MM.1S (cell line): Measurements from ENCODE around the gene KLHL42.

Experiments used
- CTCF ChIP-seq: fragments of 300-600 bp; sonication (generic); IDR thresholded peaks from 2 replicates; pipeline ENCODE4 v1.5.1; 2016; ENCODE audit warnings: antibody characterized with exemption, low read length, mixed read lengths
- EZH2 ChIP-seq: fragments of 300-600 bp; sonication (generic); optimal IDR thresholded peaks from 2 replicates; pipeline ENCODE3; 2017; ENCODE audit warnings: low read depth, mild to moderate bottlenecking, antibody characterized with exemption, low read length, mixed read lengths

DNA sequence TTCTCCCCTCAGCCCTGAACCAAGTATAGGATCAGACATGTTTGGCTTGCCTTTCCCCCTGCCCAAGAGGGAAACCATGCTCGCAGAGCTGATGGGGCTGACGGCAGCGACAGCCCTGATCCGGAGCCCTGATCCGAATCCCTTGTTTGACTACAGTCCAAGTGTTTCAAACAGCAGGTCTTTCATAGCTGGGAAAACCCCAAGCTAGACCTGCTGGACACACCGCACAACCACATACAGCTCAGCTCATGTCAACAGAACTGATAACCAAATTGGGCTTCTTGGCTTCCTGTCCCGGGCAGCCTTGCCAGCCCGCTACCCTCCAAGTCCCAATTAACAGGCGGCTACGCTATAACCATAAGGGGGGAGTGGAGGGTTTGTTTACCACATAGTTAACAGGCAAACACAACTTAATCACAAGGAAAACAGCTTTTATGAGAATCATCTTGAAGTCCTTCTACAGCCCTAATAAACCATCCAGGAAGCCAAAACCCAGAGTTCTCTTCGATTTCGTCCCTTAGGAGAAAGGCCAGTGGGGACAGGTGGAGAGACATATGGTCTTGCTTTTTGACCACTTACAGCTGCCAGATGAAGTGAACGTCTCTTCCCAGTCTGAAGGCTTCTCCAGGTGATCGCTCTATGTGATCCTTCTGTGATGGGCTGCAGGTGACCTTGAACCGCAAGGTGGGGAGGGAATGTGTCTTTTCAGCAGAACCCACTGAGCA is 64.5 kb downstream of the KLHL42 start:
- TF ChIP-seq CTCF, result no peak
- TF ChIP-seq EZH2, result no peak
